WTC11 (cell line): ENCODE data around the gene MAML2. TPM values are rescaled to one million over a fixed set of nuclear protein-coding genes. Genes with fewer than 3 reads are reported as not detected.

Experiments used
- ATAC-seq: fragments of 200-7000 bp; cut with Tn5 transposase; 2 replicates; pipeline ENCODE4 v1.10.0; 2021; ENCODE audit warnings: mild to moderate bottlenecking, moderate library complexity
- CTCF ChIA-PET: fragments of 300-600 bp; sonication (Branson Sonifier 250); formaldehyde crosslinking; loops from one replicate; lab custom pipeline; 2021; ENCODE audit warnings: antibody characterized with exemption; lab: Charles Lee
- POLR2A ChIA-PET: fragments of 350-600 bp; sonication (Branson Sonifier 250); formaldehyde crosslinking; loops from one replicate; lab custom pipeline; 2021; ENCODE audit warnings: antibody characterized with exemption; lab: Charles Lee
- DNase-seq: peaks from one replicate; pipeline ENCODE4 v3.0.0; 2021; ENCODE audit warnings: low spot score
- H3K27ac Mint-ChIP-seq: 2 replicates; pipeline ENCODE4 v1.8.0; 2021; ENCODE audit warnings: mixed read lengths
- H3K27me3 Mint-ChIP-seq: 2 replicates; pipeline ENCODE4 v1.8.0; 2021; ENCODE audit warnings: low read depth, mild to moderate bottlenecking, moderate library complexity, mixed read lengths
- H3K36me3 Mint-ChIP-seq: 2 replicates; pipeline ENCODE4 v1.8.0; 2021; ENCODE audit warnings: mixed read lengths
- H3K4me1 Mint-ChIP-seq: 2 replicates; pipeline ENCODE4 v1.8.0; 2022; ENCODE audit warnings: mixed read lengths
- H3K4me3 Mint-ChIP-seq: 2 replicates; pipeline ENCODE4 v1.8.0; 2021; ENCODE audit warnings: mild to moderate bottlenecking, moderate library complexity, mixed read lengths
- H3K9me3 Mint-ChIP-seq: 2 replicates; pipeline ENCODE4 v1.8.0; 2021; ENCODE audit warnings: mixed read lengths
- CREM ChIP-seq: sonication (generic); formaldehyde crosslinking; IDR thresholded peaks from 2 replicates; pipeline ENCODE4 v1.8.1; 2022; ENCODE audit warnings: mild to moderate bottlenecking, missing genetic modification reagents, moderate library complexity
- E2F4 ChIP-seq: sonication (generic); formaldehyde crosslinking; IDR thresholded peaks from 2 replicates; pipeline ENCODE4 v1.8.1; 2022; ENCODE audit warnings: low read depth, mild to moderate bottlenecking, moderate library complexity, missing genetic modification reagents, borderline replicate concordance
- FOXJ3 ChIP-seq: sonication (generic); formaldehyde crosslinking; IDR thresholded peaks from 2 replicates; pipeline ENCODE4 v1.9.0; 2021; ENCODE audit warnings: missing genetic modification reagents, mild to moderate bottlenecking, borderline replicate concordance
- FOXP1 ChIP-seq: sonication (generic); formaldehyde crosslinking; IDR thresholded peaks from 2 replicates; pipeline ENCODE4 v1.8.0; 2022; ENCODE audit warnings: missing genetic modification reagents, mild to moderate bottlenecking, moderate library complexity, borderline replicate concordance
- FOXP4 ChIP-seq: sonication (generic); formaldehyde crosslinking; IDR thresholded peaks from 2 replicates; pipeline ENCODE4 v1.8.0; 2022; ENCODE audit warnings: mild to moderate bottlenecking, missing genetic modification reagents
- GRHL2 ChIP-seq: fragments of 250-450 bp; sonication (Bioruptor Pico); IDR thresholded peaks from 2 replicates; pipeline ENCODE4 v1.8.0; 2022; ENCODE audit warnings: mild to moderate bottlenecking, moderate library complexity; ENCODE audit not compliant: insufficient replicate concordance, severe bottlenecking
- RELA ChIP-seq: sonication (generic); formaldehyde crosslinking; IDR thresholded peaks from 2 replicates; pipeline ENCODE4 v1.8.1; 2022; ENCODE audit warnings: missing genetic modification reagents, mild to moderate bottlenecking, borderline replicate concordance
- SMAD4 ChIP-seq: sonication (generic); formaldehyde crosslinking; IDR thresholded peaks from 2 replicates; pipeline ENCODE4 v1.8.0; 2022; ENCODE audit warnings: mild to moderate bottlenecking, missing genetic modification reagents
- SOX15 ChIP-seq: fragments of 250-450 bp; sonication (Bioruptor Pico); IDR thresholded peaks from 2 replicates; pipeline ENCODE4 v1.9.0; 2021; ENCODE audit warnings: mild to moderate bottlenecking
- TCF7 ChIP-seq: sonication (generic); formaldehyde crosslinking; IDR thresholded peaks from 2 replicates; pipeline ENCODE4 v1.8.0; 2022; ENCODE audit warnings: mild to moderate bottlenecking, low read depth, missing genetic modification reagents, moderate library complexity
- USF2 ChIP-seq: sonication (generic); formaldehyde crosslinking; IDR thresholded peaks from 2 replicates; pipeline ENCODE4 v1.8.1; 2023; ENCODE audit warnings: mild to moderate bottlenecking, missing genetic modification reagents, moderate library complexity
- ZNF138 ChIP-seq: sonication (generic); formaldehyde crosslinking; conservative IDR thresholded peaks from 2 replicates; pipeline ENCODE4 v1.8.1; 2022; ENCODE audit warnings: mild to moderate bottlenecking, moderate library complexity, missing genetic modification reagents
- ZNF281 ChIP-seq: sonication (generic); formaldehyde crosslinking; IDR thresholded peaks from 2 replicates; pipeline ENCODE4 v1.8.0; 2023; ENCODE audit warnings: mild to moderate bottlenecking, missing genetic modification reagents
- ZNF317 ChIP-seq: sonication (generic); formaldehyde crosslinking; IDR thresholded peaks from 2 replicates; pipeline ENCODE4 v1.8.1; 2023; ENCODE audit warnings: low read depth, mild to moderate bottlenecking, moderate library complexity, missing genetic modification reagents, borderline replicate concordance
- ZNF423 ChIP-seq: fragments of 250-450 bp; sonication (Bioruptor Pico); IDR thresholded peaks from 2 replicates; pipeline ENCODE4 v2.1.2; 2022; ENCODE audit warnings: mild to moderate bottlenecking, moderate library complexity
- ZNF532 ChIP-seq: fragments of 250-450 bp; sonication (Bioruptor Pico); IDR thresholded peaks from 2 replicates; pipeline ENCODE4 v1.9.0; 2021; ENCODE audit warnings: mild to moderate bottlenecking, borderline replicate concordance
- ZNF671 ChIP-seq: fragments of 250-450 bp; sonication (Bioruptor Pico); IDR thresholded peaks from 2 replicates; pipeline ENCODE4 v1.8.0; 2021; ENCODE audit warnings: mild to moderate bottlenecking
- total RNA-seq: library from RNA; stranded (reverse); gene quantifications from 3 replicates; pipeline ENCODE4 v1.2.3, GENCODE V29; 2021

Gene MAML2
- total RNA-seq, 1 experiment from 2014 or later, result 8.1 TPM

GRCh38 chr11:96273507-96273906 is 69.5 kb downstream of the MAML2 start (continued):
- no peak for TF ChIP-seq ZNF281 (CRISPR knock-in tag)
- no peak for TF ChIP-seq RELA
- TF ChIP-seq ZNF423 (CRISPR knock-in tag), result no peak
- TF ChIP-seq GRHL2 (CRISPR knock-in tag), result no peak
- no peak for TF ChIP-seq ZNF671 (CRISPR knock-in tag)
- TF ChIP-seq ZNF532 (CRISPR knock-in tag), result no peak
- no peak for TF ChIP-seq CREM (CRISPR knock-in tag)
- no peak for TF ChIP-seq ZNF317 (CRISPR knock-in tag)

- no peak for DNase-seq
- H3K9me3 Mint-ChIP-seq, result peaks cover 27% of the 10 kb centered on the region
- CTCF ChIA-PET, result no interaction called here
- peaks cover 20% of the 10 kb centered on the region for H3K36me3 Mint-ChIP-seq
- TF ChIP-seq FOXP1 (CRISPR knock-in tag) (no peak), SMAD4 (no peak), FOXP4 (no peak), FOXJ3 (CRISPR knock-in tag) (no peak), E2F4 (CRISPR knock-in tag) (no peak), SOX15 (CRISPR knock-in tag) (no peak), ZNF138 (CRISPR knock-in tag) (no peak), TCF7 (CRISPR knock-in tag) (no peak), USF2 (CRISPR knock-in tag) (no peak)
- H3K27me3 Mint-ChIP-seq, result no peaks in the 10 kb centered on the region
- H3K4me3 Mint-ChIP-seq, result peak overlapping the region; percentile 23
- H3K27ac Mint-ChIP-seq, result peak overlapping the region; percentile 78
- POLR2A ChIA-PET, result no interaction called here
- H3K4me1 Mint-ChIP-seq, result peaks cover 24% of the 10 kb centered on the region
- peak; percentile 45; the same call in 1 of the 2 replicates for ATAC-seq
These were observed 70.3 kb downstream of the MAML2 start for GRCh38 chr11:96272529-96273222.
